ENCODE data around the gene ZNG1A. TPM values are rescaled to one million over a fixed set of nuclear protein-coding genes. Genes with fewer than 3 reads are reported as not detected.
"Not testable (repeated sequence)": the region's sequence is repeated elsewhere in the genome, so short reads cannot be mapped to it uniquely, and the experiment has no call there.

The ZNG1A gene
- total RNA-seq, 1 experiment from 2014 or later = 27.6 TPM

DNA sequence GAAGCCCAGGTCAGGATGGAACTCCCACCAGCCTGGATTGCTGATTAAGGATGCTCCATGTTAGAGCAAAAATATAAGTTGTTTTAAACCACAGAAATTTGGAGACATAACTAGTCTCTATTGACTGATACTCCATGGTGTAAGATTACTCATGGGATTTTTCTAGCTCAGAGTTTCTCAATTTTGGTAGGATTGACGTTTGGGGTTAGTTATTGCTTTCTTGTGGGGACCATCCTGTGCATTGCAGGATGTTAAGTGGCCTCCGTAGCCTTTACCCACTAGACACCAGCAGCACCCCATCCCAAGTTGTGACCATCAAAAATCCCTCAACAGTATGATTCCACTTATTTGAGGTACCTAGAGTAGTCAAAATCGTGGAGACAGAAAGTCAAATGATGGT is 80.1 kb downstream of the ZNG1A start:
- DNase-seq (ENCODE audit: low read depth) = not testable (repeated sequence)

- not testable (repeated sequence) for DNase-seq (ENCODE audit: low read depth)
Observed at GRCh38 chr9:94992-95391, 83.9 kb downstream of the ZNG1A start.

DNA sequence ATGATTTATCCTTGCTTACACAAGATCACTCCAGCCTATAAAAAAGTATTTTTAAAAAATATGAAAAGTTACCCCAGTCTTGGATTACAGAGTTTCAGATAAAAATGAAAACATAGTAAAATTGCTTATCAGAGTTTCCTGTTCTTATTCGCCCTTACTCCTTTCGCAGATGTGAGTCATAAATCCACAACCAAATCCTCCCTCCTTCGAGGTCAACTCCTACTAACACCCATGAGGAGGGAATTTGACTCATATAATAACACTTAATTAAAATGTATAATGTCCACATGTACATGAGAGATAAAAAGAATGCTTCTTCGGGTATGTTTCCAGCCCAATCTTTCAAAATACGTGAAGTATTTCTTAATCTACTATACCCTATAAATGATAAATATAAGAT is 84.5 kb downstream of the ZNG1A start:
- DNase-seq (ENCODE audit: low read depth) = not testable (repeated sequence)

DNA sequence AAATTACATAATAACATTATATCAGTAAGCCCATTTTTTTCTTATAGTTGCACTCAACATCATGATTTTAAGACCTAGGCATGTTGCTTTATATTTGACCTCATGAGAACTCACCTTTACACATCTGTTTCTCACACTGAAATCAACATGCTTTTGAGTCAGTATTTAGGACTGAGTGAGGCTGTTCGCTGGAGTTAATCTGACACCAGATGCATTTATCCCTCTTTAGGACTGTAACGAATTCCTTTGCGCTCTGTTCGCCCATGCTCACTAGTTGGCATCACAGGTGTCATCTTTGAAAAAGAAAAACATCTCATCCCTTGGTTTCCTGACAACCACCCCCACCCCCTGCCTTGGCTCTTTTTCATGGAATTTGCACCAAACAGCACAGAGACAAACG is 84.9 kb downstream of the ZNG1A start:
- DNase-seq (ENCODE audit: low read depth) = not testable (repeated sequence)

DNA sequence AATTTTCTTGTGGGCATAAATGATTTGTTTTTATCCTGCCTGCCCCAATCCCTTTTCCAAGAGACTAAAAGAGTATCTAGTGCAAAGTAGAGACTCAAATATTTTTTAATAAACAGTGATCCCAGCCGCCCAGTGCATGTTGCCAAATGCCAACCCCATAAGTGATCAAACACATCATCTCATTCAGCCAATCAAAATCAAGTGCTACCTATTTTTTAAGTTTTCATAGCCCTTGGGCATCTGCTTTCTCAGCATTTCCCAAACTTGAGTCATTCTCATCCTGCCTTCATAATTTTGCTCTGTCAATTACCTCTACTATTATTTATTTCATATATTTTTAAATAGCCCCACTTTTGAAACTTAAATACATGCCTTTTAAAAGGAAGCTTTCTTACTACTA is 88.0 kb downstream of the ZNG1A start:
- not testable (repeated sequence) for DNase-seq (ENCODE audit: low read depth)

GRCh38 chr9:88396-89037 is 90.3 kb downstream of the ZNG1A start:
- DNase-seq (ENCODE audit: low read depth) = not testable (repeated sequence)

- DNase-seq (ENCODE audit: low read depth) = not testable (repeated sequence)
Observed at GRCh38 chr9:87860-88259, 91.0 kb downstream of the ZNG1A start.

- DNase-seq (ENCODE audit: low read depth) = not testable (repeated sequence)
Observed at GRCh38 chr9:87105-87504, 91.8 kb downstream of the ZNG1A start.

DNA sequence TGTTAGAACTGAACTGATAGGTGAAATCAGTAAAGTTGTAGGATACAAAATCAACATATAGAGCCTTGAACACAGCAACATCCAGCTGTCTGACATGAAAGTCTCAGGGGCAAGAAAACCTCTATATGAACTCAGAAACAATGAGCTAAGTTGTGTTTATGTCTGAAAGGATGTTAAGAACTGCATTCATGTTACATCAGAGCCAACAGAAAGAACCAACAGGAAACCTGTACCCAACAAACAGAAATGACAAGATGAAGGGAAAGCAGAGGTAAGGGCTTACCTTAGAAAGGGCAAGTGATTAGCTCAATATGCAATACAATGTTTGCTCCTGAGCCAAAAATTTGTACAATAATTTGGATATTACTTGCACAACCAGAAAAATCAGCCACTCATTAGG is 92.2 kb downstream of the ZNG1A start:
- not testable (repeated sequence) for DNase-seq (ENCODE audit: low read depth)

GRCh38 chr9:82932-83689 is 95.7 kb downstream of the ZNG1A start:
- not testable (repeated sequence) for DNase-seq (ENCODE audit: low read depth)

- DNase-seq (ENCODE audit: low read depth) = not testable (repeated sequence)
Observed at GRCh38 chr9:78333-78732, 100.5 kb downstream of the ZNG1A start.

- DNase-seq (ENCODE audit: low read depth) = not testable (repeated sequence)
Observed at GRCh38 chr9:76389-76788, 102.5 kb downstream of the ZNG1A start.

DNA sequence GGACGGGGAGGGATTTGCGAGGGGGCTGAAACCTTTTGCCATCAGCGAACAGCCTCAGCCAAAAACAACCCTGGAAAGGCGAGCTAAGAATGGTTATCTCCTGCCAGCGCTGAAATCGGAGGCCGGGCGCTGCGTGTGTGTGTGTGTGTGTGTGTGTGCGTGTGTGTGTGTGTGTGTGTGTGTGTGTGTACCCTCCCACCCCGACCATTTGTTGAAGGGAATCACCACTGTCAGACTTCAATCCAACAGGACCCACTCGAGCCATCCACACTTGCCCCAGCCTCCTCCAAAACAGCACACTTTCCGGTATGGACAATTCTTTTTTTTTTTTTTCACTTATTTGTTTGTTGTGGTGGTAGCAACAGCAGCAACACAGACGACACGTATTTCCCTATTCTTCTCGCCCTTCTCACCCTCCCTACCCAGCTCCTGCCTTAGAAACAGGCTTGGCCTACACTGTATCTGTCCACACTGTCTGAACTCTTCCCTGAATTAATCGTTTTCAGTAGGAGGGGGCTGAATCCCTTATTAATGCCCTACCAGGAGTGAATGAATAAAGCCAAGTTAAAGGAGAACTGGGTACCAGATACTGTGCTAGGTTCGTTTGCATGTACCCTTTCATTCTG is 104.8 kb downstream of the ZNG1A start:
- not testable (repeated sequence) for DNase-seq (ENCODE audit: low read depth)

DNA sequence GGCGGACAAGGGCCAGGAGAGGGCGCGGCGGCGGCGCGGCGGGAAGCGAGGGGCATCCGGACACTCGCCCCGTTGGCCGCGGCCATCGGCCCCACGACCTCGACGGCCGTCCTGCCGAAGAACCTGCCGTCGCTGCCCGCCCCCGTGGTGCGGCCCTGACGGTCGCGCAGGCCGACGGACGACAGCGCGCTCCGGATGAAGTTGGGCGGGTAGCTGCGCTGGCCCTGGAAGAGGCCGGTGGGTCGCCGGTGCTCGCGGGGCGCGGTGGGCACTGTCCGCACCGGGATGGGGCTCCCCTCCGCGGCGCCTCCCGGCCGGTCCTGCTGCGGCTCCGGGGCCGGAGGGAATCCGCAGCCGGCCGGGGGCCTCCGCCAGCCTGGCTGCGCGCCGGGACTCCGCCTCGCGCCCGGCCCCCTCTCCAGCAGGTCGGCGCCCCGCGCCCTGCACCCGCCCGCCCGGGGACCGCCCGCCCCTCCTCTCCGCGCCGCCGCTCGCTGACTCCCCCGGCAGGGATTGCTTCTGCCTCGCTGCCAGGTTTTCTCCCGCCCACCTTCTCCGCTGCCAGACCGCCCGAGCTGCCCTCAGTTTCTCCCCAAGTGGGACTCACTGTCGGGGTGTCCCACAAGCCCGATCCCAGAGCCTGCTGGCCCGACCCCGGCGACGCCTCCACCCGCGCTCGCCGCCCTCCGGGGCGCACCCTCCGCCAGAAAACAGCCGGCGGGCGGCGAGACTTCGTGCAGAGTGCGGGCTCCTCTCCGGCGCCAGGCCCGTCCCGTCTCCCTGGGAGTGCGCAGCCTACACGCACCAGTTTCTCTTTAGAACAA is 105.6 kb downstream of the ZNG1A start:
- not testable (repeated sequence) for DNase-seq (ENCODE audit: low read depth)

Other genes with a start within 250 kb of the ZNG1A start
- 2.6 and 5.4 TPM in 2 replicates for gene WASHC1, start 149.6 kb downstream of the ZNG1A start, total RNA-seq (2014; rRNA removed)
- gene FOXD4, start 60.6 kb downstream of the ZNG1A start, total RNA-seq (2014; rRNA removed) = 0.06 and 0.52 TPM in 2 replicates
- gene DOCK8, start 35.8 kb upstream of the ZNG1A start, total RNA-seq (2014; rRNA removed) = not detected in 2 replicates